K562 (cell line): Measurements from ENCODE around the gene EGFR. TPM values are rescaled to one million over a fixed set of nuclear protein-coding genes. Genes with fewer than 3 reads are reported as not detected.

Experiments used
- ATAC-seq: fragments of 200-7000 bp; cut with Tn5 transposase; 3 replicates; pipeline ENCODE4 v1.9.1; 2020; ENCODE audit warnings: moderate library complexity
- BruUV-seq: library from RNA; stranded (reverse); fragments of 400-500 nt; replicated peaks from 2 replicates; lab custom pipeline; 2021; lab: Mats Ljungman, UMichigan
- CTCF ChIA-PET: fragments of 300-600 bp; formaldehyde crosslinking; extraction: SDS; loops from one replicate; lab custom pipeline; 2021; ENCODE audit warnings: low intra/inter-chr PET ratio; lab: Yijun Ruan, JAX
- POLR2A ChIA-PET: fragments of 300-600, 350-650 bp; sonication (Branson Sonifier 250); formaldehyde crosslinking; extraction: SDS; loops from one replicate; lab custom pipeline; 2021; ENCODE audit warnings: antibody characterized with exemption, inconsistent platforms; lab: Yijun Ruan, JAX
- DNase-seq, 4 experiments: peaks; one replicate each; pipeline versions ENCODE4 v3.0.0 to v3.0.0-alpha.2; 2011 to 2018; ENCODE audit warnings: low spot score in 3 of 4, mixed read lengths in 3 of 4; ENCODE audit errors: extremely low read depth in 1 of 4
- FAIRE-seq: peaks from 2 replicates; lab custom pipeline; 2011; peaks lifted over from hg19 to GRCh38; lab: Jason Lieb, UNC
- H2AFZ ChIP-seq: 2 replicates; pipeline ENCODE4 v1.6.0; 2011; ENCODE audit warnings: low read depth, low read length, control low read depth, inconsistent platforms
- H3K27ac ChIP-seq: fragments of 200-600 bp; 3 replicates; pipeline ENCODE4 v1.8.0; 2011; ENCODE audit warnings: low read depth, mild to moderate bottlenecking, control low read depth, inconsistent platforms, low read length, moderate library complexity, mixed read lengths; ENCODE audit errors: extremely low read depth
- H3K27me3 ChIP-seq, 2 experiments: fragments of 300-600 bp in 1 of 2; 2 replicates in 1 of 2; 3 replicates in 1 of 2; pipeline versions ENCODE4 v1.6.0 to v1.8.0; 2011; ENCODE audit warnings: inconsistent platforms in 2 of 2, low read length in 2 of 2, mild to moderate bottlenecking in 1 of 2, mixed read lengths in 1 of 2, moderate library complexity in 1 of 2; ENCODE audit not compliant: control insufficient read depth in 2 of 2, insufficient read depth in 2 of 2
- H3K36me3 ChIP-seq: fragments of 300-600 bp; 3 replicates; pipeline ENCODE4 v1.8.0; 2011; ENCODE audit warnings: mild to moderate bottlenecking, low read length, inconsistent platforms; ENCODE audit not compliant: control insufficient read depth, insufficient read depth
- H3K4me1 ChIP-seq, 2 experiments: fragments of 200-600 bp in 1 of 2; replicated peaks in 1 of 2; 2 replicates in 1 of 2; 3 replicates in 1 of 2; pipeline versions ENCODE4 v1.5.1 to v1.8.0; 2011; ENCODE audit warnings: inconsistent platforms in 2 of 2, low read length in 2 of 2, mild to moderate bottlenecking in 1 of 2, mixed read lengths in 1 of 2, moderate library complexity in 1 of 2; ENCODE audit not compliant: control insufficient read depth in 2 of 2, insufficient read depth in 2 of 2
- H3K4me2 ChIP-seq: 2 replicates; pipeline ENCODE4 v1.6.1; 2011; ENCODE audit warnings: low read length, control low read depth, inconsistent platforms, mixed read lengths; ENCODE audit not compliant: insufficient read depth
- H3K4me3 ChIP-seq: fragments of 200-600 bp; sonication (generic), shearing (Covaris generic); 2 replicates; pipeline ENCODE4 v1.5.1; 2016; ENCODE audit warnings: control low read depth, inconsistent platforms
- H3K79me2 ChIP-seq: fragments of 200-600 bp; 3 replicates; pipeline ENCODE4 v1.8.0; 2011; ENCODE audit warnings: low read length, inconsistent platforms; ENCODE audit not compliant: control insufficient read depth, insufficient read depth
- H3K9ac ChIP-seq, 2 experiments: 2 replicates each; pipeline versions ENCODE4 v1.6.0 to v1.6.1; 2011; ENCODE audit warnings: low read depth in 2 of 2, low read length in 2 of 2, control low read depth in 1 of 2, inconsistent platforms in 1 of 2, mild to moderate bottlenecking in 1 of 2, mixed read lengths in 1 of 2; ENCODE audit not compliant: insufficient read depth in 1 of 2
- H3K9me1 ChIP-seq: one replicate; pipeline ENCODE4 v1.6.0; 2011; ENCODE audit warnings: inconsistent platforms, mild to moderate bottlenecking, low read length, moderate library complexity; ENCODE audit not compliant: control insufficient read depth, insufficient read depth
- H3K9me3 ChIP-seq: replicated peaks from 2 replicates; pipeline ENCODE4 v1.5.1; 2011; ENCODE audit warnings: low read depth, low read length, inconsistent platforms; ENCODE audit not compliant: control insufficient read depth, insufficient read depth
- H4K20me1 ChIP-seq: replicated peaks from 2 replicates; pipeline ENCODE4 v1.6.1; 2011; ENCODE audit warnings: low read length, inconsistent platforms, mixed read lengths; ENCODE audit not compliant: control insufficient read depth, insufficient read depth
- MEF2A ChIP-seq: IDR thresholded peaks from 2 replicates; pipeline ENCODE4 v1.6.1; 2011; ENCODE audit warnings: low read depth, mild to moderate bottlenecking, low read length, moderate library complexity; ENCODE audit not compliant: control insufficient read depth
- MGA ChIP-seq: fragments of 450-650 bp; IDR thresholded peaks from 2 replicates; pipeline ENCODE4 v1.6.1; 2016; ENCODE audit warnings: mild to moderate bottlenecking, moderate library complexity
- SIRT6 ChIP-seq: IDR thresholded peaks from one replicate; pipeline ENCODE4 v1.6.1; 2012; ENCODE audit warnings: low read depth, mild to moderate bottlenecking, control low read depth, inconsistent platforms, low read length, moderate library complexity
- SIX5 ChIP-seq, 2 experiments: IDR thresholded peaks; 2 replicates each; pipeline ENCODE4 v1.6.1; 2011; ENCODE audit warnings: low read length in 2 of 2, borderline replicate concordance in 1 of 2, low read depth in 1 of 2, mild to moderate bottlenecking in 1 of 2, moderate library complexity in 1 of 2; ENCODE audit not compliant: insufficient read depth in 1 of 2
- ZNF511 ChIP-seq: sonication (generic); formaldehyde crosslinking; IDR thresholded peaks from 2 replicates; pipeline ENCODE4 v1.8.0; 2022; ENCODE audit warnings: mild to moderate bottlenecking, missing genetic modification reagents
- ZNF740 ChIP-seq, 3 experiments: fragments of 200-800 bp in 1 of 3; sonication (Bioruptor generic) in 1 of 3; sonication (generic) in 1 of 3; formaldehyde crosslinking in 1 of 3; IDR thresholded peaks; 2 replicates each; pipeline versions ENCODE4 v1.6.1 to v1.8.0; 2016 to 2022; ENCODE audit warnings: mild to moderate bottlenecking in 2 of 3, missing compliant biosample characterization in 2 of 3, missing genetic modification characterization in 2 of 3, missing genetic modification reagents in 1 of 3
- WGBS: fragments of 100-300 bp; shearing (Covaris generic); methylation state at CpG from one replicate; pipeline ENCODE4 v1.1.6; 2016; ENCODE audit warnings: low coverage, mixed read lengths; ENCODE audit not compliant: insufficient coverage; ENCODE audit errors: missing lambda C conversion rate; 5-methylcytosine and 5-hydroxymethylcytosine counted together
- in situ Hi-C: fragments of 300-500 bp; cut with MboI; formaldehyde crosslinking; loops from 4 replicates; pipeline ENCODE4 v1.15.0; 2018; ENCODE audit warnings: inconsistent platforms, mixed read lengths
- intact Hi-C: fragments of 100-400 bp; cut with micrococcal nuclease; formaldehyde crosslinking; loops from 2 replicates; pipeline ENCODE4 v1.14.2; 2022
- polyA plus RNA-seq, 8 experiments: library from polyadenylated mRNA; depleted of rRNA in 4 of 8; stranded (reverse) in 5 of 8; unstranded in 3 of 8; fragments of >200 nt; fragmentation: Nextera tagmentation in 2 of 8; fragmentation: Illumina TruSeq in 1 of 8; extraction: Ambion mirVana in 2 of 8; extraction: Trizol in 1 of 8; gene quantifications; 2 replicates each; pipeline versions ENCODE4 v1.2.1 to v1.2.3, GENCODE V29; 2011 to 2014; ENCODE audit warnings: inconsistent platforms in 1 of 8, missing spikeins in 1 of 8
- total RNA-seq, 7 experiments: library from RNA; depleted of rRNA in 6 of 7; stranded (reverse); fragments of >200 nt in 6 of 7; fragmentation: Illumina TruSeq in 2 of 7; extraction: Trizol in 2 of 7; gene quantifications; 2 replicates each; pipeline versions ENCODE4 v1.2.1 to v1.2.3, GENCODE V29; 2011 to 2021; ENCODE audit warnings: low replicate concordance in 1 of 7

The EGFR gene
- total and polyA plus RNA-seq, 9 of the 15 experiments (the other 6 are each of a cell fraction or from before 2014, with no cell fraction given): 0.13 TPM; not detected in 8

GRCh38 chr7:55071411-55072175 lies 52.8 kb downstream of the EGFR start:
- no peak overlapping the region for H3K9ac ChIP-seq
- H4K20me1 ChIP-seq: no peaks in the 10 kb centered on the region
- intact Hi-C loops (no loop called here), in situ Hi-C loops (no loop called here)
- ChIA-PET POLR2A (no interaction called here), CTCF (no interaction called here)
- H3K9me1 ChIP-seq: no peaks in the 10 kb centered on the region
- H3K27me3 ChIP-seq: peaks cover 8 to 22% of the 10 kb centered on the region in 2 experiments; a peak in 4 of 5 replicates
- ATAC-seq (no peak), DNase-seq (no peak), FAIRE-seq (no peak)
- H3K9me3 ChIP-seq: no peaks in the 10 kb centered on the region
- no peak overlapping the region for H3K27ac ChIP-seq
- WGBS: 4% methylated on average over 7 of the region's 7 CpGs
- no peak overlapping the region for H3K4me2 ChIP-seq
- H3K4me3 ChIP-seq: no peak overlapping the region
- BruUV-seq: no TSS peak
- H2AFZ ChIP-seq: no peak overlapping the region
- no peaks in the 10 kb centered on the region for H3K79me2 ChIP-seq
- no peaks in the 10 kb centered on the region; a peak in 1 of 5 replicates for H3K4me1 ChIP-seq
- no peaks in the 10 kb centered on the region for H3K36me3 ChIP-seq
- TF ChIP-seq MEF2A: no peak
- TF ChIP-seq MGA: no peak
- TF ChIP-seq ZNF740 (CRISPR knock-in tag; IDR thresholded peaks at IDR 0.05): no peak
- no peak for TF ChIP-seq ZNF740 (tag; IDR thresholded peaks at IDR 0.05)
- TF ChIP-seq ZNF511: no peak
- no peak for TF ChIP-seq SIRT6
- no peak for TF ChIP-seq SIX5 (IDR thresholded peaks at IDR 0.05; ENCODE audit: borderline replicate concordance in 1 of 2, insufficient read depth in 1 of 2, low read depth in 1 of 2, low read length in 2 of 2)
